ENCODE measurements around the gene SFTA2.

The SFTA2 gene

GRCh38 chr6:30963641-30964040 is 31.7 kb upstream of the SFTA2 start:
- Histone ChIP-seq H3K4me3 (ENCODE audit: low read depth in 1 of 2, low read length in 2 of 2) (no peak overlapping the region), H3K27me3 (ENCODE audit: control insufficient read depth in 1 of 2, insufficient read depth in 2 of 2, low read length in 2 of 2) (peaks cover 0 to 7% of the 10 kb centered on the region in 2 donors), H3K36me3 (ENCODE audit: control insufficient read depth in 1 of 2, insufficient read depth in 2 of 2, low read length in 2 of 2) (no peaks in the 10 kb centered on the region), H3K9ac (ENCODE audit: low read depth in 1 of 2, low read length in 2 of 2) (no peak overlapping the region), H3K4me1 (ENCODE audit: control insufficient read depth in 1 of 2, insufficient read depth in 2 of 2, low read length in 2 of 2) (no peaks in the 10 kb centered on the region), H3K9me3 (ENCODE audit: control insufficient read depth in 1 of 2, low read length in 2 of 2) (no peaks in the 10 kb centered on the region), H3K27ac (ENCODE audit: low read depth, low read length) (no peak overlapping the region)

GRCh38 chr6:30962716-30963115 is 30.7 kb upstream of the SFTA2 start:
- Histone ChIP-seq H3K9me3 (ENCODE audit: control insufficient read depth in 1 of 2, low read length in 2 of 2) (no peaks in the 10 kb centered on the region), H3K27ac (ENCODE audit: low read depth, low read length) (no peak overlapping the region), H3K27me3 (ENCODE audit: control insufficient read depth in 1 of 2, insufficient read depth in 2 of 2, low read length in 2 of 2) (peaks cover 3 to 7% of the 10 kb centered on the region in 2 donors), H3K36me3 (ENCODE audit: control insufficient read depth in 1 of 2, insufficient read depth in 2 of 2, low read length in 2 of 2) (no peaks in the 10 kb centered on the region), H3K9ac (ENCODE audit: low read depth in 1 of 2, low read length in 2 of 2) (no peak overlapping the region), H3K4me1 (ENCODE audit: control insufficient read depth in 1 of 2, insufficient read depth in 2 of 2, low read length in 2 of 2) (no peaks in the 10 kb centered on the region), H3K4me3 (ENCODE audit: low read depth in 1 of 2, low read length in 2 of 2) (no peak overlapping the region)

GRCh38 chr6:30960907-30961673 is 29.1 kb upstream of the SFTA2 start:
- Histone ChIP-seq H3K27me3 (ENCODE audit: control insufficient read depth in 1 of 2, insufficient read depth in 2 of 2, low read length in 2 of 2) (peaks cover 7 to 12% of the 10 kb centered on the region in 2 donors), H3K4me3 (ENCODE audit: low read depth in 1 of 2, low read length in 2 of 2) (no peak overlapping the region), H3K27ac (ENCODE audit: low read depth, low read length) (no peak overlapping the region), H3K9me3 (ENCODE audit: control insufficient read depth in 1 of 2, low read length in 2 of 2) (no peaks in the 10 kb centered on the region), H3K36me3 (ENCODE audit: control insufficient read depth in 1 of 2, insufficient read depth in 2 of 2, low read length in 2 of 2) (no peaks in the 10 kb centered on the region), H3K9ac (ENCODE audit: low read depth in 1 of 2, low read length in 2 of 2) (no peak overlapping the region), H3K4me1 (ENCODE audit: control insufficient read depth in 1 of 2, insufficient read depth in 2 of 2, low read length in 2 of 2) (peaks cover 4% of the 10 kb centered on the region in 2 donors)

GRCh38 chr6:30957716-30958115 is 25.7 kb upstream of the SFTA2 start:
- H3K4me1 ChIP-seq (ENCODE audit: control insufficient read depth in 1 of 2, insufficient read depth in 2 of 2, low read length in 2 of 2): peaks cover 15 to 16% of the 10 kb centered on the region in 2 donors
- peaks cover 8 to 30% of the 10 kb centered on the region in 2 donors for H3K27me3 ChIP-seq (ENCODE audit: control insufficient read depth in 1 of 2, insufficient read depth in 2 of 2, low read length in 2 of 2)
- H3K27ac ChIP-seq (ENCODE audit: low read depth, low read length): no peak overlapping the region
- H3K9me3 ChIP-seq (ENCODE audit: control insufficient read depth in 1 of 2, low read length in 2 of 2): no peaks in the 10 kb centered on the region
- H3K36me3 ChIP-seq (ENCODE audit: control insufficient read depth in 1 of 2, insufficient read depth in 2 of 2, low read length in 2 of 2): no peaks in the 10 kb centered on the region
- H3K9ac ChIP-seq (ENCODE audit: low read depth in 1 of 2, low read length in 2 of 2): no peak overlapping the region
- H3K4me3 ChIP-seq (ENCODE audit: low read depth in 1 of 2, low read length in 2 of 2): no peak overlapping the region

- Histone ChIP-seq H3K9ac (ENCODE audit: low read depth in 1 of 2, low read length in 2 of 2) (peak overlapping the region; percentile 48), H3K4me1 (ENCODE audit: control insufficient read depth in 1 of 2, insufficient read depth in 2 of 2, low read length in 2 of 2) (peaks cover 15 to 16% of the 10 kb centered on the region in 2 donors), H3K36me3 (ENCODE audit: control insufficient read depth in 1 of 2, insufficient read depth in 2 of 2, low read length in 2 of 2) (no peaks in the 10 kb centered on the region), H3K27me3 (ENCODE audit: control insufficient read depth in 1 of 2, insufficient read depth in 2 of 2, low read length in 2 of 2) (peaks cover 6 to 38% of the 10 kb centered on the region in 2 donors), H3K4me3 (ENCODE audit: low read depth in 1 of 2, low read length in 2 of 2) (peak overlapping the region; percentile 65 to 66), H3K9me3 (ENCODE audit: control insufficient read depth in 1 of 2, low read length in 2 of 2) (no peaks in the 10 kb centered on the region), H3K27ac (ENCODE audit: low read depth, low read length) (no peak overlapping the region)
Measured at GRCh38 chr6:30955367-30956042, 23.5 kb upstream of the SFTA2 start.

DNA sequence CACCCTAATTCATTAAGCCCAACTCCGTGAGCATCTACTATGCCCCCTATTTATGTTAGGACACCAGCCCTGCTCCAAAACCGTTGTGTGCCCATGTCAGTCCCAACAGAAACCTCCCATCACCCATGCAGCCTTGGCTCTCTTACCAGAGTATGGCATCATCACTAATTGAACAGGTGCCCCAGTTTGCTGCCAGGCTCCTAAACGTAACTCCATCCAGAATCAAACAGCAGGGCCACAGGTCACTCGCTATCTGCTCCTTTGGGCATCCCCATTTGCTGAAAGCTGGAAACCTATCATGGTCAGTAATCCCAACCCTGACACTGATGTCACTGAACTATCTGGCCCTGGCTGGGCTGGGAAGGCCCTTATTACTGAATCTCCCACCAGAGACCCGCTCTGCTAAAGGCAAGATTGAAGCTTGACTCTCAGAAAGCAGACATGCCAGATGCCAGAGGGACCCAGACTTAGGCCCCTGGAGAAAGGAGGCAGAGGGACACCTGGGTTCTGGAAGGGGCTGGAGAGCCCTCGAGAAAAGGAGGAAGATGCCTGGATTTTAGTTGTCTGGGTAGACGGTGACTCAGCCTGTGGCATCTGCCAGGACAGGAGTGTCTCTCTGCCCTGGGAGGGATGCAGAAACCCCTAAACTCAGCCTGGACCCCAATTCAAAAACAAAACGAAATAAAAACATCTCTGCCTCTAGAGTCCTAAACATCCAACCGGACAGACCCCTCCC is 22.8 kb upstream of the SFTA2 start:
- no peaks in the 10 kb centered on the region for H3K36me3 ChIP-seq (ENCODE audit: control insufficient read depth in 1 of 2, insufficient read depth in 2 of 2, low read length in 2 of 2)
- peaks cover 6 to 38% of the 10 kb centered on the region in 2 donors for H3K27me3 ChIP-seq (ENCODE audit: control insufficient read depth in 1 of 2, insufficient read depth in 2 of 2, low read length in 2 of 2)
- H3K27ac ChIP-seq (ENCODE audit: low read depth, low read length): no peak overlapping the region
- no peaks in the 10 kb centered on the region for H3K9me3 ChIP-seq (ENCODE audit: control insufficient read depth in 1 of 2, low read length in 2 of 2)
- peak overlapping the region; percentile 65 to 66 for H3K4me3 ChIP-seq (ENCODE audit: low read depth in 1 of 2, low read length in 2 of 2)
- peaks cover 15 to 16% of the 10 kb centered on the region in 2 donors for H3K4me1 ChIP-seq (ENCODE audit: control insufficient read depth in 1 of 2, insufficient read depth in 2 of 2, low read length in 2 of 2)
- peak overlapping the region; percentile 48 for H3K9ac ChIP-seq (ENCODE audit: low read depth in 1 of 2, low read length in 2 of 2)

GRCh38 chr6:30951907-30952469 is 20.0 kb upstream of the SFTA2 start:
- Histone ChIP-seq H3K9ac (ENCODE audit: low read depth in 1 of 2, low read length in 2 of 2) (no peak overlapping the region), H3K27me3 (ENCODE audit: control insufficient read depth in 1 of 2, insufficient read depth in 2 of 2, low read length in 2 of 2) (peaks cover 6 to 35% of the 10 kb centered on the region in 2 donors), H3K36me3 (ENCODE audit: control insufficient read depth in 1 of 2, insufficient read depth in 2 of 2, low read length in 2 of 2) (no peaks in the 10 kb centered on the region), H3K4me1 (ENCODE audit: control insufficient read depth in 1 of 2, insufficient read depth in 2 of 2, low read length in 2 of 2) (peaks cover 15 to 21% of the 10 kb centered on the region in 2 donors), H3K4me3 (ENCODE audit: low read depth in 1 of 2, low read length in 2 of 2) (no peak overlapping the region), H3K27ac (ENCODE audit: low read depth, low read length) (no peak overlapping the region), H3K9me3 (ENCODE audit: control insufficient read depth in 1 of 2, low read length in 2 of 2) (no peaks in the 10 kb centered on the region)

GRCh38 chr6:30948811-30949210 is 16.8 kb upstream of the SFTA2 start:
- Histone ChIP-seq H3K4me1 (ENCODE audit: control insufficient read depth in 1 of 2, insufficient read depth in 2 of 2, low read length in 2 of 2) (peaks cover 0 to 5% of the 10 kb centered on the region in 2 donors), H3K36me3 (ENCODE audit: control insufficient read depth in 1 of 2, insufficient read depth in 2 of 2, low read length in 2 of 2) (no peaks in the 10 kb centered on the region), H3K27ac (ENCODE audit: low read depth, low read length) (no peak overlapping the region), H3K27me3 (ENCODE audit: control insufficient read depth in 1 of 2, insufficient read depth in 2 of 2, low read length in 2 of 2) (peaks cover 6 to 18% of the 10 kb centered on the region in 2 donors), H3K4me3 (ENCODE audit: low read depth in 1 of 2, low read length in 2 of 2) (no peak overlapping the region), H3K9ac (ENCODE audit: low read depth in 1 of 2, low read length in 2 of 2) (no peak overlapping the region), H3K9me3 (ENCODE audit: control insufficient read depth in 1 of 2, low read length in 2 of 2) (no peaks in the 10 kb centered on the region)

GRCh38 chr6:30947231-30947630 is 15.3 kb upstream of the SFTA2 start:
- Histone ChIP-seq H3K27ac (ENCODE audit: low read depth, low read length) (no peak overlapping the region), H3K9me3 (ENCODE audit: control insufficient read depth in 1 of 2, low read length in 2 of 2) (no peaks in the 10 kb centered on the region)

More at GRCh38 chr6:30947231-30947630, 15.3 kb upstream of the SFTA2 start:
- Histone ChIP-seq H3K4me1 (ENCODE audit: control insufficient read depth in 1 of 2, insufficient read depth in 2 of 2, low read length in 2 of 2) (peaks cover 5 to 7% of the 10 kb centered on the region in 2 donors), H3K36me3 (ENCODE audit: control insufficient read depth in 1 of 2, insufficient read depth in 2 of 2, low read length in 2 of 2) (no peaks in the 10 kb centered on the region), H3K4me3 (ENCODE audit: low read depth in 1 of 2, low read length in 2 of 2) (no peak overlapping the region), H3K9ac (ENCODE audit: low read depth in 1 of 2, low read length in 2 of 2) (no peak overlapping the region), H3K27me3 (ENCODE audit: control insufficient read depth in 1 of 2, insufficient read depth in 2 of 2, low read length in 2 of 2) (peaks cover 9 to 11% of the 10 kb centered on the region in 2 donors)
